Neuron (in vitro differentiated cells): ENCODE data around the gene SS18L1.

Source experiments
- H2AFZ ChIP-seq: one replicate; pipeline ENCODE4 v1.6.1; 2013; ENCODE audit warnings: low read depth, mild to moderate bottlenecking, inconsistent platforms, low read length, moderate library complexity
- H3K27me3 ChIP-seq: one replicate; pipeline ENCODE4 v1.6.1; 2013; ENCODE audit warnings: low read length; ENCODE audit not compliant: insufficient read depth
- H3K36me3 ChIP-seq: one replicate; pipeline ENCODE4 v1.6.1; 2013; ENCODE audit warnings: low read length; ENCODE audit not compliant: insufficient read depth
- H3K4me1 ChIP-seq: one replicate; pipeline ENCODE4 v1.6.1; 2013; ENCODE audit warnings: low read length; ENCODE audit not compliant: insufficient read depth
- H3K4me3 ChIP-seq: 2 replicates; pipeline ENCODE4 v1.5.1; 2013; ENCODE audit warnings: mild to moderate bottlenecking, low read length, moderate library complexity
- H3K9me3 ChIP-seq: one replicate; pipeline ENCODE4 v1.6.1; 2013; ENCODE audit warnings: low read length

The SS18L1 gene

DNA sequence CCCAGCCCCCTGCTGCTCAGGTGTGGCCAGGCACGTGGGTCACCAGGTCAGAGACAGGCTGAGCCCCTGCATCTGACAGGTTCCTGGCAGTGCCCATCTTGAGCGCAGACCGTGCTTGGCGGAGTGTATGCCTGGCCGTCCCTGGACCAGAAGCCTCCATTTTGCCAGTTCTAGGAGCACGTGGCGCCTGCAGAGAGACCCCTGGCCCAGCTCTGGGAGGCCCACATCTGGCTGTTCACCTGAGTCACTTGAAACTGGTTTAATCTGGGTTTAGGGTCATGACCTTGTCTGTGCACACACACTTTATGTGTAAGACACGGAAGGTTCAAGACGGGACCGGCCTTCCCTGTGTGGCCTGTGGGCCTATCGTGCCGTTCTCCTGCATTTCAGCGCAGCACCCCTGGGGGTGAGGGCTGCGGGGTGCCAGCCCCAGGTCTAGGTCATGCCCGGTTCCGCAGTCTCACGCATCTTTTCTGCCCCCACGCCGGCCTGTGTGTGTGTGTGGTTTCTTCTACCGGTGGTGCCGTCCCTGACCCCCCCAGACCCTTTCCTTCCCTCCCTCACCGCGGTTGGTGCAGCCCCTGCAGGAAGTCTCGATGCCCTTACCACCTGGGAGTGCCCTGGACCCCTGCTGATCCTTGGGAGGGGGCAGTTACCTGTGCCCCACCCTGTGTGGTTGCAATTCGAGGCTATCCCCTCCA is 14.0 kb downstream of the SS18L1 start:
- Histone ChIP-seq H3K4me1 (peaks cover 3% of the 10 kb centered on the region), H3K36me3 (peaks cover 66% of the 10 kb centered on the region), H3K27me3 (no peaks in the 10 kb centered on the region), H3K9me3 (peaks cover 9% of the 10 kb centered on the region), H3K4me3 (no peak overlapping the region), H2AFZ (no peak overlapping the region)

- Histone ChIP-seq H3K4me3 (no peak overlapping the region), H3K9me3 (peaks cover 8% of the 10 kb centered on the region), H3K36me3 (peaks cover 67% of the 10 kb centered on the region), H2AFZ (no peak overlapping the region), H3K27me3 (no peaks in the 10 kb centered on the region), H3K4me1 (peaks cover 3% of the 10 kb centered on the region)
Measured at GRCh38 chr20:62158088-62158400, 14.5 kb downstream of the SS18L1 start.

GRCh38 chr20:62158541-62158940 is 15.0 kb downstream of the SS18L1 start:
- Histone ChIP-seq H3K9me3 (peaks cover 4% of the 10 kb centered on the region), H3K27me3 (no peaks in the 10 kb centered on the region), H3K4me1 (peaks cover 3% of the 10 kb centered on the region), H2AFZ (no peak overlapping the region), H3K4me3 (no peak overlapping the region), H3K36me3 (peaks cover 67% of the 10 kb centered on the region)

- no peaks in the 10 kb centered on the region for H3K27me3 ChIP-seq
- H3K36me3 ChIP-seq = peaks cover 67% of the 10 kb centered on the region
- no peak overlapping the region for H2AFZ ChIP-seq
- no peak overlapping the region for H3K4me3 ChIP-seq
- H3K4me1 ChIP-seq = peaks cover 3% of the 10 kb centered on the region
- no peaks in the 10 kb centered on the region for H3K9me3 ChIP-seq
Measured at GRCh38 chr20:62159052-62159451, 15.5 kb downstream of the SS18L1 start.

- H3K4me1 ChIP-seq = peaks cover 3% of the 10 kb centered on the region
- no peaks in the 10 kb centered on the region for H3K27me3 ChIP-seq
- H3K36me3 ChIP-seq = peaks cover 69% of the 10 kb centered on the region
- no peaks in the 10 kb centered on the region for H3K9me3 ChIP-seq
- H2AFZ ChIP-seq = no peak overlapping the region
- no peak overlapping the region for H3K4me3 ChIP-seq
Measured at GRCh38 chr20:62159839-62160238, 16.3 kb downstream of the SS18L1 start.

- Histone ChIP-seq H3K27me3 (no peaks in the 10 kb centered on the region), H3K36me3 (peaks cover 72% of the 10 kb centered on the region), H2AFZ (no peak overlapping the region), H3K4me3 (no peak overlapping the region), H3K4me1 (peaks cover 3% of the 10 kb centered on the region), H3K9me3 (no peaks in the 10 kb centered on the region)
Measured at GRCh38 chr20:62160253-62160652, 16.7 kb downstream of the SS18L1 start.

- Histone ChIP-seq H3K36me3 (peaks cover 74% of the 10 kb centered on the region), H3K27me3 (no peaks in the 10 kb centered on the region), H3K4me3 (no peak overlapping the region), H3K4me1 (peaks cover 3% of the 10 kb centered on the region), H2AFZ (no peak overlapping the region), H3K9me3 (no peaks in the 10 kb centered on the region)
Measured at GRCh38 chr20:62160876-62161275, 17.3 kb downstream of the SS18L1 start.

GRCh38 chr20:62161347-62161746 is 17.8 kb downstream of the SS18L1 start:
- Histone ChIP-seq H3K4me3 (no peak overlapping the region), H2AFZ (no peak overlapping the region), H3K9me3 (no peaks in the 10 kb centered on the region), H3K36me3 (peaks cover 79% of the 10 kb centered on the region), H3K4me1 (peaks cover 3% of the 10 kb centered on the region), H3K27me3 (no peaks in the 10 kb centered on the region)

DNA sequence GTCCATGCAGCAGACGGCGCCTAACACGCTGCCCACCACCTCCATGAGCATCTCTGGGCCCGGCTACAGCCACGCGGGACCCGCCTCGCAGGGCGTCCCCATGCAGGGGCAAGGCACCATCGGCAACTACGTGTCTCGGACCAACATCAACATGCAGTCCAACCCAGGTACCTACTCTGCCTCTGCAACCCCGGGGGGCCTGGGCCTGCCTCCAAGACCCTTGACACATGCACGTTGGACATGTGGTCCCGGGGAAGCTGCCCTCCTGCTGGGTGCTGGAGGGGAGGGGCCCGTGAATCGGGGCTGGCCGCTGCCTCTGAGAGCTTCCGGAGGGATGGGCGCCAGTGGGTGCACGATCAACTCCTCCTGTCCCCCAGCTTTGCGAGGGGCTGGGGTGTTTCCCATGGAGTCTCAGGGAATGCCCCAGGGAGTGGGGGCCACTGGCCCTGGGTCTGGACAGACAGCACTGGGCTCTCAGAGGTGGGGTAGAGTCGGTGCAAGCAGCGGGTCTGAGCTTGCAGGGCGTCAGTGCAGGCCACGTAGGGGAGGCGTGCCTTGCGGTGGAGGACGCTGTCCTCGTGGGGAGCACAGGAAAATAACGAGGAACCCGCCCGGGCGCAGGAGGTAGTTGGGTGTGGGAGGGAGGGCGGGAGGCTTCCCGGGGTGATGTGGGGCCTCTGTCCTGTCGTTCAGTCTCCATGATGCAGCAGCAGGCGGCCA is 19.4 kb downstream of the SS18L1 start:
- no peaks in the 10 kb centered on the region for H3K4me1 ChIP-seq
- H2AFZ ChIP-seq = no peak overlapping the region
- H3K9me3 ChIP-seq = no peaks in the 10 kb centered on the region
- no peak overlapping the region for H3K4me3 ChIP-seq
- H3K27me3 ChIP-seq = no peaks in the 10 kb centered on the region
- peaks cover 78% of the 10 kb centered on the region for H3K36me3 ChIP-seq

DNA sequence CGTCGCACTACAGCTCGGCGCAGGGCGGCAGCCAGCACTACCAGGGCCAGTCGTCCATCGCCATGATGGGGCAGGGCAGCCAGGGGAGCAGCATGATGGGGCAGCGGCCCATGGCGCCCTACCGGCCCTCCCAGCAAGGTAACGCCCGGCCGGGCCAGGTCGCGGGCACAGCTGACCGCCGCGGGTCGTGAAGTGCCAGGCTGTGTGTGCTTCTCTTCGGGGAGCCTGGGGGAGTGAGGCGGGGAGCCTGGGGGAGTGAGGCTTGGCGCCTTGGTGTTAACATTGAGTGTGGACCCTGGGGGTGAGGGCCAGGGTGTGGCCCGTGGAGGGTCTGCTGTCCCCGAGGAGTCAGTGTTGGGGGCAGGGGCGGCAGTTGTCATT is 19.9 kb downstream of the SS18L1 start:
- Histone ChIP-seq H3K36me3 (peaks cover 78% of the 10 kb centered on the region), H3K4me3 (no peak overlapping the region), H3K4me1 (no peaks in the 10 kb centered on the region), H2AFZ (no peak overlapping the region), H3K27me3 (no peaks in the 10 kb centered on the region), H3K9me3 (no peaks in the 10 kb centered on the region)

DNA sequence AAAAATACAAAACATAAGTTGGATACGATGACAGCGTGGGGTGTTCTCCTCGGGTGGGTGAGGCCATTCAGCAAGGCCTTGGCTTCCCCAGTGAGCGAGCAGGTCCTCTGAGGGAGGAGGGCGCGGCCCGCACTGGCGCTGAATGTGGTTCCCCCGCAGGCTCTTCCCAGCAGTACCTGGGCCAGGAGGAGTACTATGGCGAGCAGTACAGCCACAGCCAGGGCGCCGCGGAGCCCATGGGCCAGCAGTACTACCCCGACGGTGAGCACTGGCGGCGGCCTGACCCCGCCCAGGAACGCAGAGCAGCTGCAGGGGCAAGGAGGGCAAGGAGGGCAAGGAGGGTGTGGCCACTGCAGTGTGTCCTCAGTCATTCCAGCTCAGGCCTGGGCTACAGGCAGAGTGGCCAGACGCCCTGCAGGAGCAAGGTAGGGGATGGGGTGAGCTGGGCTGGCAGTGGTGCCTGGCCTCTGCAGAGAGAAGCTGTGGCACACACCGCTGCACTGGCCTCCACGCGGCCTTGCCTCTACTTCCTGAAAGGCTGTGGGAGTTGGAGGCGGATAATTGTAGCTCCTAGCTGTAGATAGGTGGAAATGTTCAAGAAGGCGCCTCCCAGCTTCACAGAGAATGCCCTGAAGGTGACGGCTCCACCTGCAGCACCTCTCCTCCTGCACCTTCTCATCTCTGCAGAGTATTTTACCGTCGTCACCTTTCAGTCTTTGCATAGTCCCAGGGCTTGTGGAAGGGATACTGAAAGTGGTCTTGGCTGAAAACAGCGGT is 20.6 kb downstream of the SS18L1 start:
- no peak overlapping the region for H2AFZ ChIP-seq
- H3K4me1 ChIP-seq = no peaks in the 10 kb centered on the region
- no peak overlapping the region for H3K4me3 ChIP-seq
- H3K9me3 ChIP-seq = no peaks in the 10 kb centered on the region
- peaks cover 76% of the 10 kb centered on the region for H3K36me3 ChIP-seq
- H3K27me3 ChIP-seq = no peaks in the 10 kb centered on the region

GRCh38 chr20:62164879-62165761 is 21.6 kb downstream of the SS18L1 start:
- Histone ChIP-seq H2AFZ (no peak overlapping the region), H3K4me3 (no peak overlapping the region), H3K36me3 (peaks cover 70% of the 10 kb centered on the region), H3K9me3 (no peaks in the 10 kb centered on the region), H3K4me1 (no peaks in the 10 kb centered on the region), H3K27me3 (no peaks in the 10 kb centered on the region)
